Kidney epithelial cell (primary cell): ENCODE measurements around the gene LGMN. TPM values are rescaled to one million over a fixed set of nuclear protein-coding genes. Genes with fewer than 3 reads are reported as not detected.

ENCODE experiments used
- DNase-seq: peaks from one replicate; pipeline ENCODE4 v3.0.0-alpha.2; 2010; ENCODE audit warnings: low read depth
- H3K27me3 ChIP-seq: 2 replicates; pipeline ENCODE4 v1.6.0; 2011; ENCODE audit warnings: low read length; ENCODE audit not compliant: control insufficient read depth, insufficient read depth
- H3K36me3 ChIP-seq: 2 replicates; pipeline ENCODE4 v1.5.1; 2011; ENCODE audit warnings: low read length; ENCODE audit not compliant: control insufficient read depth, insufficient read depth
- H3K4me3 ChIP-seq: 2 replicates; pipeline ENCODE4 v1.5.1; 2011; ENCODE audit warnings: low read depth, mild to moderate bottlenecking, control low read depth, low read length
- CTCF ChIP-seq: IDR thresholded peaks from 2 replicates; pipeline ENCODE4 v1.5.1; 2011; ENCODE audit warnings: mild to moderate bottlenecking, moderate library complexity, low read length, control low read depth, inconsistent platforms; ENCODE audit not compliant: insufficient read depth, poor library complexity, severe bottlenecking
- total RNA-seq: library from RNA; depleted of rRNA; stranded (reverse); fragments of >200 nt; gene quantifications from 2 replicates; pipeline ENCODE4 v1.2.3, GENCODE V29; 2015

Gene LGMN
- total RNA-seq, 1 donor from 2014 or later = 56.9 TPM

GRCh38 chr14:92659765-92660561 lies 88.5 kb downstream of the LGMN start:
- TF ChIP-seq CTCF = no peak
- no peak for DNase-seq
- peaks cover 1% of the 10 kb centered on the region for H3K36me3 ChIP-seq
- H3K27me3 ChIP-seq = no peaks in the 10 kb centered on the region
- no peak overlapping the region for H3K4me3 ChIP-seq

- no peak for DNase-seq
- H3K4me3 ChIP-seq = no peak overlapping the region
- TF ChIP-seq CTCF = no peak
Measured at GRCh38 chr14:92658684-92659083, 89.7 kb downstream of the LGMN start.

GRCh38 chr14:92658160-92658559 lies 90.3 kb downstream of the LGMN start:
- TF ChIP-seq CTCF = no peak
- Histone ChIP-seq H3K27me3 (no peaks in the 10 kb centered on the region), H3K36me3 (peaks cover 1% of the 10 kb centered on the region), H3K4me3 (no peak overlapping the region)
- DNase-seq = no peak

More at GRCh38 chr14:92658684-92659083, 89.7 kb downstream of the LGMN start:
- no peaks in the 10 kb centered on the region for H3K27me3 ChIP-seq
- H3K36me3 ChIP-seq = peaks cover 1% of the 10 kb centered on the region

- no peak for DNase-seq
- no peak for TF ChIP-seq CTCF
- H3K4me3 ChIP-seq = no peak overlapping the region
- peaks cover 1% of the 10 kb centered on the region for H3K36me3 ChIP-seq
- H3K27me3 ChIP-seq = no peaks in the 10 kb centered on the region
Measured at GRCh38 chr14:92657457-92658142, 90.8 kb downstream of the LGMN start.

- TF ChIP-seq CTCF = no peak
- Histone ChIP-seq H3K27me3 (no peaks in the 10 kb centered on the region), H3K36me3 (peaks cover 1% of the 10 kb centered on the region), H3K4me3 (no peak overlapping the region)
- DNase-seq = no peak
Measured at GRCh38 chr14:92656306-92657081, 91.9 kb downstream of the LGMN start.
